GM23248 (cell line): ENCODE measurements around the gene KDM5C. TPM values are rescaled to one million over a fixed set of nuclear protein-coding genes. Genes with fewer than 3 reads are reported as not detected.

Experiments
- DNase-seq: peaks from one replicate; pipeline ENCODE4 v3.0.0-alpha.2; 2015
- H2AFZ ChIP-seq: fragments of 200-600 bp; sonication (generic); 2 replicates; pipeline ENCODE4 v1.6.1; 2016; ENCODE audit warnings: antibody characterized with exemption
- H3F3A ChIP-seq: fragments of 200-600 bp; sonication (generic); 2 replicates; pipeline ENCODE4 v1.6.1; 2016; ENCODE audit warnings: mild to moderate bottlenecking, antibody characterized with exemption, mixed run types; ENCODE audit not compliant: insufficient read depth
- H3K27ac ChIP-seq: fragments of 200-600 bp; sonication (generic); 2 replicates; pipeline ENCODE4 v1.5.1; 2016; ENCODE audit warnings: mild to moderate bottlenecking
- H3K27me3 ChIP-seq: fragments of 200-600 bp; sonication (generic); replicated peaks from 2 replicates; pipeline ENCODE4 v1.6.1; 2016; ENCODE audit warnings: mild to moderate bottlenecking; ENCODE audit not compliant: insufficient read depth
- H3K36me3 ChIP-seq: fragments of 200-600 bp; sonication (generic); 2 replicates; pipeline ENCODE4 v1.6.1; 2016; ENCODE audit warnings: low read depth, mild to moderate bottlenecking
- H3K4me1 ChIP-seq: fragments of 200-600 bp; sonication (generic); 2 replicates; pipeline ENCODE4 v1.6.1; 2016; ENCODE audit warnings: mild to moderate bottlenecking; ENCODE audit not compliant: insufficient read depth
- H3K4me2 ChIP-seq: fragments of 200-600 bp; sonication (generic); one replicate; pipeline ENCODE4 v1.6.1; 2016; ENCODE audit warnings: mild to moderate bottlenecking; ENCODE audit not compliant: unreplicated experiment
- H3K4me3 ChIP-seq: fragments of 200-600 bp; sonication (generic); 2 replicates; pipeline ENCODE4 v1.5.1; 2016; ENCODE audit warnings: mild to moderate bottlenecking
- H3K79me2 ChIP-seq: fragments of 200-600 bp; sonication (generic); 2 replicates; pipeline ENCODE4 v1.6.1; 2016; ENCODE audit warnings: mild to moderate bottlenecking; ENCODE audit not compliant: insufficient read depth
- H3K9ac ChIP-seq: fragments of 200-600 bp; sonication (generic); 2 replicates; pipeline ENCODE4 v1.6.1; 2016; ENCODE audit warnings: mild to moderate bottlenecking
- H3K9me2 ChIP-seq: fragments of 200-600 bp; sonication (generic); 2 replicates; pipeline ENCODE4 v1.6.1; 2016; ENCODE audit warnings: mixed run types, mild to moderate bottlenecking, moderate library complexity; ENCODE audit not compliant: insufficient read depth
- H3K9me3 ChIP-seq: fragments of 200-600 bp; sonication (generic); one replicate; pipeline ENCODE4 v1.6.1; 2017; ENCODE audit warnings: low read depth
- H4K20me1 ChIP-seq: fragments of 200-600 bp; sonication (generic); 2 replicates; pipeline ENCODE4 v1.6.0; 2016; ENCODE audit not compliant: insufficient read depth
- EZH2 ChIP-seq: fragments of 200-600 bp; sonication (generic); IDR thresholded peaks from 2 replicates; pipeline ENCODE4 v1.6.1; 2018; ENCODE audit warnings: antibody characterized with exemption, mild to moderate bottlenecking; ENCODE audit not compliant: insufficient read depth, poor library complexity, severe bottlenecking
- EZH2phosphoT487 ChIP-seq: fragments of 200-600 bp; sonication (generic); IDR thresholded peaks from 2 replicates; pipeline ENCODE4 v1.6.1; 2018; ENCODE audit warnings: antibody characterized with exemption, moderate library complexity, mild to moderate bottlenecking, low read depth; ENCODE audit not compliant: insufficient read depth
- WGBS, 2 experiments: methylation state at CpG; one replicate each; pipeline ENCODE4 v1.1.6; 2015 to 2017; ENCODE audit warnings: low lambda C conversion rate in 2 of 2, low coverage in 1 of 2; ENCODE audit errors: missing lambda C conversion rate in 2 of 2; 5-methylcytosine and 5-hydroxymethylcytosine counted together
- in situ Hi-C: fragments of 300-500 bp; cut with MboI; formaldehyde crosslinking; loops from 2 replicates; pipeline ENCODE4 v1.15.0; 2020
- polyA plus RNA-seq: library from polyadenylated mRNA; unstranded; fragments of >200 nt; fragmentation: Nextera tagmentation; extraction: Ambion mirVana; gene quantifications from 2 replicates; pipeline ENCODE4 v1.2.1, GENCODE V29; 2016
- total RNA-seq: library from RNA; depleted of rRNA; stranded (reverse); fragments of >200 nt; shearing (Covaris generic); gene quantifications from 2 replicates; pipeline ENCODE4 v1.2.3, GENCODE V29; 2014

Gene KDM5C
- total and polyA plus RNA-seq, 2 experiments from 2014 or later = 27.1 to 66.9 TPM

DNA sequence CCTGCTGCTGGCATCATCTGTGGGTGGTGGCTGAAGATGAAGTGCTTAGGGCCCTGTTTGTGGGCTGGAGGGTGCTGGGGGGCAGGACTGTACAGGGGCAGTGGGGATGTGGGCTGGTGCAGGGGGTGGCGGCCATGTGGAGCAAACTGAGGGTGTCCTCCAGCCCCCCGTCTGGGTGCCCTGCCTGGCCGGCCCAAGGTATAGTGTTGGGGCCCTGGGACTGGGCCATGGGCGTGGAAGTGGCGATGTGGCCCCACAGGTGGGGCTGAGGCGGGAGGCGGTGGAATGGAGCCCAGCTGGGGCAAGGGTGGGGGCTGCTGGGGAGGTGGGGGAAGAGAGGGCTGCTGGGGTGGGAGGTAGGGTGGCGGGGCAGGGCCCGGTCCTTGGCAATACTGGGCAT lies 9.5 kb upstream of the KDM5C start:
- TF ChIP-seq EZH2phosphoT487 = no peak
- TF ChIP-seq EZH2 = no peak
- Histone ChIP-seq H3K27ac (no peak overlapping the region), H3K4me2 (no peak overlapping the region), H3K4me1 (no peaks in the 10 kb centered on the region), H4K20me1 (no peaks in the 10 kb centered on the region), H3K4me3 (no peak overlapping the region), H3F3A (no peaks in the 10 kb centered on the region), H3K9ac (no peak overlapping the region), H3K79me2 (no peaks in the 10 kb centered on the region), H2AFZ (no peak overlapping the region), H3K36me3 (no peaks in the 10 kb centered on the region), H3K27me3 (no peaks in the 10 kb centered on the region), H3K9me2 (no peaks in the 10 kb centered on the region), H3K9me3 (no peaks in the 10 kb centered on the region)
- no peak for DNase-seq
- in situ Hi-C loops = no loop called here
- 97% methylated on average over 9 of the region's 9 CpGs; no CpG with 5 or more reads in 1 of the 2 experiments for WGBS, 2 experiments

DNA sequence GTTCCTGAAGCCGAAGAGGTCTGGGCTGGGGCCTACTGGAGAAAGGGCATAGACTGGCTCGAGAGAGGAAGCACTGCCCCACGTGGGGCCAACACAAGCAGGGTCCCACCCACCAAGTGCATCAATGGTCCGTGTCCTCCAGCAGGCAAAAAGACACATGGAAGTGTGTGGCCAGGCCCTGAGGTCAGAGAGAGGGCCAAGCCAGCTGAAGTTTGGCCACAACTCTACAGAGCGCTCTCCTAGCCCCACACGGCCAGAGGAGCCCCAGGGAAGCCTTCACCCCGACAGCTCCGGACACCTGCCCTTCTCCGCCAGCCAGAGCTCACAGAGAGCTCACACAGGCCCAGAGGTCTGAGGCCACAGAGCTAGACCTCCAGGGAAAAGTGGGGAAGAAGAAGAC lies 8.5 kb upstream of the KDM5C start:
- Histone ChIP-seq H3K27me3 (no peaks in the 10 kb centered on the region), H3K4me3 (no peak overlapping the region), H3K36me3 (no peaks in the 10 kb centered on the region), H3K79me2 (no peaks in the 10 kb centered on the region), H3K4me1 (no peaks in the 10 kb centered on the region), H3K27ac (no peak overlapping the region), H3K9me2 (no peaks in the 10 kb centered on the region), H3F3A (no peaks in the 10 kb centered on the region), H4K20me1 (no peaks in the 10 kb centered on the region), H3K4me2 (no peak overlapping the region), H3K9me3 (no peaks in the 10 kb centered on the region), H3K9ac (no peak overlapping the region), H2AFZ (no peak overlapping the region)
- DNase-seq = no peak
- in situ Hi-C loops = no loop called here
- 71 to 84% methylated on average over 4 to 7 of the region's 9 CpGs for WGBS, 2 experiments
- TF ChIP-seq EZH2phosphoT487 (no peak), EZH2 (no peak)

DNA sequence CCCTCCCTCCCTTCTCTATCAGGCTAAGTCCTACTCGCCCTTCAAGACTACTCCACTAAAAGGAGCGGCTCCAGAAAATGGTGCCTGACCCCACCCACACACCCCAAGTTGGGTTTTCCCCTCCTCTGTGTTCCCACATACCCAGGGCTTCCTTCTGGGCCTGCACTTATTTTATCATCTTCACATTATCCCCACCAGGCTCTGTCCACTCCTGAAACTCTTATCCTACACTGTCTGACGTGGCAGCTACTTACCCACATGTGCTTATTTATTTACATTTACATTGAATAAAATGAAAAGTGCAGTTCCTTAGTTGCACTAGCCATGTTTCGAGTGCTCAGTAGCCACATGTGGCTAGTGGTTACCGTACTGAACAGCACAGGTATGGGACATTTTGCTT lies 5.1 kb upstream of the KDM5C start:
- TF ChIP-seq EZH2phosphoT487 = no peak
- no peak for TF ChIP-seq EZH2
- WGBS, 2 experiments = 67 to 69% methylated on average over 5 of the region's 5 CpGs

DNA sequence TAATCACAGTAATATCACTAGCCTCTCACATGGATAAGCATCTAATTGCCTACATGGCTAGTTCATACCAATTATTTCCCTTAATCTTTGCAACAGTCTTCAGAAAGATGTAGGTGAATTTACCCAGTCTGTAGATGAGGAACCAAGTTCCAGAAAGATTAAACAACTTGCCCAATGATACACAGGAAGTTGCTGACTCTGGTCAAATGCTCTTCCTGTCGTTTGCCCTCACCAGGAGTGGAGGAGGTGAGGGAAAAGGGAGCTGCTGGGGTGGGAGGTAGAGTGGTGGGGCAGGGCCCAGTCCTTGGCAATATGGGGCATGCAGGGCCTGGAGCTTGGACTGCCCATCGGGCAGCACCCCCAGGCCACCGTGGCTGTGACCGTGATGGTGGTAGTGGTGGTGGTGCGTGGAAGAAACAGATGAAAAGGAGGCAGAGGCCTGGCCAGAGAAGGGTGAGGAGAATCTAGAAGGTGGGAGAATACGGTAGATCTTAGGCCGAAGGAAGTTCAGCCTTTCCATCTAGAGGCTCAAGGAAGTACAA lies 2.3 kb upstream of the KDM5C start:
- Histone ChIP-seq H4K20me1 (peaks cover 8% of the 10 kb centered on the region), H3K4me3 (no peak overlapping the region), H3K9me2 (no peaks in the 10 kb centered on the region), H3K9me3 (no peaks in the 10 kb centered on the region), H3K4me2 (no peak overlapping the region), H3K36me3 (no peaks in the 10 kb centered on the region), H2AFZ (no peak overlapping the region), H3K27ac (no peak overlapping the region), H3F3A (no peaks in the 10 kb centered on the region), H3K9ac (no peak overlapping the region), H3K4me1 (peaks cover 11% of the 10 kb centered on the region), H3K27me3 (no peaks in the 10 kb centered on the region), H3K79me2 (peaks cover 26% of the 10 kb centered on the region)
- no peak for DNase-seq
- TF ChIP-seq EZH2phosphoT487 = no peak
- TF ChIP-seq EZH2 = no peak
- 71 to 79% methylated on average over 7 of the region's 7 CpGs for WGBS, 2 experiments
- in situ Hi-C loops = no loop called here

More for the DNA sequence above, 5.1 kb upstream of the KDM5C start:
- Histone ChIP-seq H3K4me3 (no peak overlapping the region), H3K4me2 (no peak overlapping the region), H3K4me1 (no peaks in the 10 kb centered on the region), H3K36me3 (no peaks in the 10 kb centered on the region), H3K9me2 (no peaks in the 10 kb centered on the region), H3K9me3 (no peaks in the 10 kb centered on the region), H4K20me1 (no peaks in the 10 kb centered on the region), H3K27me3 (no peaks in the 10 kb centered on the region), H3F3A (no peaks in the 10 kb centered on the region), H3K9ac (no peak overlapping the region), H3K79me2 (no peaks in the 10 kb centered on the region), H3K27ac (no peak overlapping the region), H2AFZ (no peak overlapping the region)
- in situ Hi-C loops = no loop called here
- no peak for DNase-seq
